Stimulated activated CD4-positive, alpha-beta T cell treated with anti-CD3 and anti-CD28 coated beads, Interleukin-4, amount 100 ng/mL, for 24 hours (primary cell): ENCODE results near the gene PAEP.

Experiments
- DNase-seq: peaks from one replicate; pipeline ENCODE4 v3.0.0-alpha.2; 2020

PAEP gene

DNA sequence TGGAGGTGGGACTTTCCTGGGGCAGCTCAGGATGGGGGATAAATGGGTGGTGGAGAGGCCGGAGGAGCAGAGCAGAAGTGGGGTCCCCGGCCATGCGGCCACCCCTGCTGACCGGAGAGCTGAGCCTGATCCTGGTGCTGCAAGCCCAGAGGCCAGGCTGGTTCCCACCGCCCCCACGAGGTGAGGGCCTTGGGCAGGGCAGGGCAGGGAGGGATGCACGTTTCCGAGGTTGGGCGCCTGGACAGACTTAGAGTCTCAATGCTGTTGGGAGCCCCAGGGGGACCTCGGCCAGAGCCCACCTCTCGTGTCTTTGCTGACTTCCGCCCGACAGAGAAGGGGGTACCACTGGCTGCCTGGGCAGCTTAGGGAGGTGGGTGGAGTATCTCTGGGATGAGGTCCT, 10.1 kb upstream of the PAEP start:
- DNase-seq: no peak

DNA sequence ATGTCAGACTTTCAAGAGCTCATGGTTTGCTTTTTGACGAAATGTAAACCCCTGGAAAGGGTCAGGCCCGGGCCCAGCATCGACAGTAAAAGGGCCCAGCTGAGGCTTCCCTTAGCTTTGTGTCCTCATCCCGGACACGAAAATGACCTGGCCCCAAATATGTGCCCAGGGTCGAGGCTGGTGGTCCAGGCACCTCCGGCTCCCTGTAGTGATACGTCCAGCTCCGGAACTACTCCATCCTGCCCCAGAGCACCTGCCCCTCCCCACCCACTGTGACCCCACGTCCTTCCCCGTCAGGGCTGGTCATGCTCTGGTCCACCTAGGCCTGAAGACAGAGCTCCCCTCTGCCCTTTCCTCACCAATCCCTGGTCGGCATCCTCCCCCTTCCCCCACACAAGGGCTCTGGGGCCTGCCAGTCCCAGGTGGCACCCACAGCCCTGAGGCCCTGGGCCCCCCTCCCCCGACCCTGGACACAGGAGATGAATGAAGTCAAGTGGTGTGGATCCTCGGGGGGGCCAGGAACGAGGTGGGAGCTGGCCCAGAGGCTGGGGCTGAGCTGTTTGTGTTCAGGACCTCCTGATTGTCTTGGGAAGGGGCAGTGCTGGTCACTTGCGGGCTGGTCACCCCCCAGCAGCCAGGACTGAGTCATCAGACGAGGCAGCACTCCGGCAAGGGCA, 9.4 kb upstream of the PAEP start:
- DNase-seq: no peak

DNA sequence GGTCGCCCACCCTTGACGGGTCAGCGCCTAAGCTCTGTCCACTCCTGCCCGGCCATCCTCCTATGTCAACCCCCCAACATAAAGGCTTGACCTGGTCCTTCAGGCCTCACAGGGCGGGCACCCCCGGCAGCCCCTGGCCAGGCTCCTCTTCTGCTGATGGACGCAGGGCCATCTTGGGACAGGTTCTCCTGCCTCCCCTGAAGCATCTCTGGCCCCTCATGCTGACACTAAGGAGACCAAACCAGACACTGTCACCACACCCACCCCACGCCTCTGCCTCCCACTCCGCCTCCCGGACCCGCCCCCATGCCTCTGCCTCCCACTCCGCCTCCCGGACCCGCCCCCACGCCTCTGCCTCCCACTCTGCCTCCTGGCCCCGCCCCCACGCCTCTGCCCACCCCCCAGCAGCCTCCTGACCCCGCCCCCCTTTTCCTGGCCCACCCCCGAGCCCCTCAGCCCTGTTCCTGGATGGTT, 8.8 kb upstream of the PAEP start:
- DNase-seq: no peak

- DNase-seq: no peak
Measured at GRCh38 chr9:135554718-135555117, 6.8 kb upstream of the PAEP start.

GRCh38 chr9:135555203-135555602, 6.4 kb upstream of the PAEP start:
- DNase-seq: no peak

DNA sequence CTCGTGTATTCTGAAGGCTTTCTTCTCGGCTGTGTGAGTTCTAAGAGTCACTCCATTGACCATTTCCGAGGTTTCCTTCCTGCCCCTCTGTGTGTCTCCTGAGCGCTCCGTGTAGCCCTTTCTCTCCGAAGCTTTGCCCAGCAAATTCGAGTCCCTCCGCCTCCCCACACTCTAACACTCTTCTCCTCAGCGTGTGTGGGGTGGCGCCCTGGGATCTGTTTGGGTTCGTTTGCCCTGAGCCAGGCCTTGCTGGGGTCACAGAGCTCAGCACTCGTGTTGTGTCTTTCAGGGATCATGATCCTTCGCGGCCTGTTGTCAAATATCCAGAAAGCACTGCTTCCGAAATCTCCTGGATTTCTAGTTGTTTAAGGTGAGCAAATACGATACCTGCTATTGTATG, 5.6 kb upstream of the PAEP start:
- no peak for DNase-seq

DNA sequence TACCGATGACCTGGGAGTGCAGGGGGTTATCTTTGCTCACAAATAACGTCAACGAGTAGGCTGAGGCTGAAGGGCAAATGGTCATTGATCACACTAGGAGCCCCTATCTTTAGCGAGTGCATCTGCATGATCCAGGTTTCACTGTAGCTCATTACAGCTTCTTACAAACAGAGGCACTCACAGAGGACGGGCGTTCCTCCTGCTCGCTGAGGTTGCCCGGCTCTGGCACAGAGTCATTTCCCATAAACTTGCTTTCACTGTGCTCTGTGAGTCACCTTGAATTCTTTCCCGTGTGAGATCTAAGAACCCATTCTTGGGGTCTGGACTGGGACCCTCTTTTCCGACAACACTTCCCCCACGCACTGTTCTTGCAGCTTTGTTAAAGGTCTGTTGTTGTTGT, 1.9 kb upstream of the PAEP start:
- DNase-seq: no peak

GRCh38 chr9:135562235-135562745, 734 bp downstream of the PAEP start:
- no peak for DNase-seq

GRCh38 chr9:135563039-135563476, 1.5 kb downstream of the PAEP start:
- no peak for DNase-seq

DNA sequence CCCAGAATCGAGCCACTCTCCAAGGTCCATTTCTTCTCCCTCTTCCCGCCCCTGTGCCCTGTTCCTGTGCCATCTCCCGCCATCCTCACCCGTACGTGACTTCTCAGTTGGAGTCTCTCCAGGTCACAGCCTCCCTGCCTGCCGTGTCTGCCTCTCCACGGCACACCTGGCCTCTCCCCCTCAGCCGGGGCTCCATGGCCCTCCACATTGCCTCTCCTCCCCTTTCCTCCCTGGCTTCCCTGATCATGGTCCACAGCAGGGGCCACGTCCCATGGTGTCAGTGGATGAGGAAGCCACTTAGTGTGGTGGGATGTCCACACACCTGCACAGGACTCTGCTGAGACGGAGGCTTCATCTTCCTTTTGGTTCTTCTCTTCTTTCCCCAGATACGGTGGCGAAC, 2.3 kb downstream of the PAEP start:
- no peak for DNase-seq

- no peak for DNase-seq
Measured at GRCh38 chr9:135565141-135565628, 3.6 kb downstream of the PAEP start.

DNA sequence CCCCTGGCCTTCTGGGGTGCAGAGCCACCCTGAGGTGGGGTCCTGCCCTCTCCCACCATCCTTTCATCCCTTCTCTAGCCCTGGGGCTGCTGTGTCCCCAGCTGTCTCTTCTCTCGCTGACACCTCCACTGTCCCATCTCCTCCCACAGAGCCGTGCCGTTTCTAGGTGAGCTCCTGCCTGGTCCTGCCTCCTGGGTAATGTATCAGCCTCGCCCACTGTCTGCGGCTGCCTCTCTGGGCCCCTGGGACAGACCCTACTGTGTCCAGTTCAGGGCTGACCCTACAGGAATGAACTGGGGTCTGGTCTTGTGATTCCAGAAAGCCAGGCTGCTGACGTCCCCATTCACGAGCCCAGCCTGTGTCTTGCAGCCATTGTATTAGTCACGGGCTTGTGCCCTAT, 4.1 kb downstream of the PAEP start:
- DNase-seq: no peak

DNA sequence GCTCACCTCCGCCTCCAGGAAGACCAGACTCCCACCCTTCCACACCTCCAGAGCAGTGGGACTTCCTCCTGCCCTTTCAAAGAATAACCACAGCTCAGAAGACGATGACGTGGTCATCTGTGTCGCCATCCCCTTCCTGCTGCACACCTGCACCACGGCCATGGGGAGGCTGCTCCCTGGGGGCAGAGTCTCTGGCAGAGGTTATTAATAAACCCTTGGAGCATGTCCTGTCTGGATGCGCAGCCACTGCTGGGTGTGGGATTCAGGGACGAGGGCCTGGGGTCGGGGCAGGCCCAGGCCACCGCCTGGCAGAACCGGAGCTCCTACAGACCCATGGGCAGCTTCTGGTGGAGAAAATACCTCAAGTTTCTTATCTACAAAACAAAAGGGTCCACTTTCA, 5.0 kb downstream of the PAEP start:
- no peak for DNase-seq

DNA sequence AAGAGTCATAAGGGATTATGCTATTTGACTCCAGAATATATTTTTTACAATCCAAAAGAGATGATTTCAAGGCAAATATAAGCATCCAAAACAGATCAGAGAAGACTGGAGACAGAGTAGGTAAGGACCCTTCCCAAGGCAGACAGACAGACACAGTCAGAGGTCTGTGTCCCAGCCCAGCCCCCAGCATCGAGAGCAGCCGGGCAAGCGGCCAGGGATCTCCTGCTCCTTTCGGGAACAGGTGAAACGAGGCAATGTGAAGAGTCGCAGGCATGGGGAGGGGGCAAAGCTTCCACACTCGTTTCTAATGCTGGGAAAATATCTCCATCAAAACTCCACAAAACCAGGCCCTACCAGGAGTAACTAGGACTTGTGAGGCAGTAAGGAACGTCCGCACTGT, 5.8 kb downstream of the PAEP start:
- DNase-seq: no peak

- no peak for DNase-seq
Measured at GRCh38 chr9:135568026-135568425, 6.5 kb downstream of the PAEP start.

DNA sequence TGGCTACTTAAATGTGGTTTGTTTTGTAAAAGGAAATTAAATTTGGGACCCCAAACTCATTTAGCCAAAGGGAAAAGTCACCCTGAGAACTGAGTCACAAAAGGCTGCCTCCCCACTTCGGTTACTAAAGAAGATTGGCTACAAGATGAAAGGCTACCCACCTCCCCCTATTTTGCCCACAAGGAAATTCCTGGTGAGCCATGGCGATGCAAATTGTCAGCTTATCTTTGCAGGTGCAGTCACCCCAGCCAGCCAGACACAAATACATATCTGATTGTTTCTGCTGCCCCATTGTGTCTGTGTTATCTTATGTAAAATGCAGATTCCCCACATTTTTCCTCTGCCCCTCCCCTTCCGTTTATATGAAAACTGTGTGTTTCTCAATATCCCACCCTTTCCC, 8.9 kb downstream of the PAEP start:
- DNase-seq: no peak

- DNase-seq: no peak
Measured at GRCh38 chr9:135572233-135572632, 10.7 kb downstream of the PAEP start.

GRCh38 chr9:135573124-135573523, 11.6 kb downstream of the PAEP start:
- DNase-seq: no peak

GRCh38 chr9:135574331-135574730, 12.8 kb downstream of the PAEP start:
- DNase-seq: no peak

- no peak for DNase-seq
Measured at GRCh38 chr9:135574943-135575342, 13.4 kb downstream of the PAEP start.

GRCh38 chr9:135575995-135576631, 14.6 kb downstream of the PAEP start:
- no peak for DNase-seq

DNA sequence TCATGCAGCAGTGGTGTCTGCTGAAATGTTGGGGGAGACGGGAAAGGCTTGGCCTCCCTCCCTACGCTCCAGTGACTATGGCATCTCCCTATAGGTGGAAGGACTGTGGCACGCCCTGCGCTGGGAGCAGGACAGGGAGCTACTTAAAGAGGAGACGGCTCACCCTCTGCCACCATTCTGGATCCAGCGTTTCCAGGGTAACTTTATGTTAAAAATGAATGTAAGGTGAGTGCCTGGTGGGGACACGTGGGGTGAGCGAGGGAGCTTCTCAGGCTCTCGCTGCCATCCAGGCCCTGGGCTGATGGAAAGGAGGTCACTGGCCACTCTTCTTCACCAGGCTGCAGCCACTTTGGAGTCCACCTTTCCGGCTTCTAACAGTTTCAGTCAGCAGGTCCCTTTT, 15.7 kb downstream of the PAEP start:
- no peak for DNase-seq

DNA sequence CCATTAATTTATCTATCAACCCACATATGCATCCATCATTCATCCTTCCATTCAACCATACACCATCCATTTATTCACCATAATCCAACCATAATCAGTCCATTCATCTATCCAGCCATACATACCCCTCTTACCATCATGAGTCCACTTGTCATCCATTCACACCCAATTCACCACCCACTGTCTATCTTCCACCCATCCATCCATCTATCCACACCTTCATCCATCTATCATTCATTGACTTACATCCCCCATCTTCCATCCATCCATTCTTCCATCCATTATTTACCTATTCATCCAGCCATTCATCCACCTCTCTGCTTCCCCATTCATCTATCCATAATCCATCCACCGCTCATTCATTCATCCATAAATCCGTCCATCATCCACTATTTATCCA, 17.8 kb downstream of the PAEP start:
- DNase-seq: no peak

DNA sequence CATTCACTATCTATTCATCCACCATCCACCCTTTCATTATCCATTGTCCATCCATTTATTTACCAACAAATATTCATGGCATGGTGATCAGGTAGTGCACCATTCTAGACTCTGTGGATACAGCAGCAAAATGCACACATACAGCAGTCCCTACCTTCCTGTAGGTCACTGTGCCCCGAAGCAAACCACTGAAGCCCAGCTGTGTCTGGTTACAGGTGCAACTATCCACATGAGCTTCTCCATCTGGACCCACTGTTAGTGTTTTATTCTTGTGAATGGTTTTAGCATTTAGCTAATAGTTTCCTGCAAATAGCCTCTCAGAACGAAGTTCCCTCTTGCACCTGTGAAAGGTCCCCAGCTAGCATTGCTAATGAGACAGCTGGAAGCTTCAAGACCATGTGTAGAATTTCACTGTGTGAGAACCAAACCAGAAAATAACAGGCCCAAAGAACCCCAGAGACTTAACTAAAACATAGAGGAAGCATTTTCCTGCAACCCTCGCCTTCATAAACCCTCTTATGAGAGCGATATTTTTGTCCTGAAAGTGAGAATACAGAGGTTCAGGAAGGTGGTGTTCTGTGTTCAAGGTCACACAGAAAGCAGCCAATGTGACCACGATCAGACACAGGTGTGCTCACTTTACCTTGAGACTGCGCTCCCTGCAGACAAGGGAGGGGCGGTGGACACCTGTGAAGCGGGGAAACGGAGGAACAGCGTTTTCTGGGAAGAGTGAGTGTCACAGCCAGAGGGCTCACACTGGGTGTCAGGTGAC, 18.5 kb downstream of the PAEP start:
- no peak for DNase-seq
